Skeletal muscle satellite cell (primary cell): Measurements from ENCODE around the gene HSCB.

Experiments
- H3K27me3 ChIP-seq: 2 replicates; pipeline ENCODE4 v1.7.0; 2013; ENCODE audit warnings: low read length; ENCODE audit not compliant: control insufficient read depth, insufficient read depth
- H3K36me3 ChIP-seq: 2 replicates; pipeline ENCODE4 v1.7.0; 2013; ENCODE audit warnings: mild to moderate bottlenecking, control low read depth, low read length; ENCODE audit not compliant: insufficient read depth
- H3K4me1 ChIP-seq: 2 replicates; pipeline ENCODE4 v1.7.0; 2013; ENCODE audit warnings: low read length; ENCODE audit not compliant: control insufficient read depth, insufficient read depth
- H3K4me2 ChIP-seq: 2 replicates; pipeline ENCODE4 v1.7.0; 2013; ENCODE audit warnings: mild to moderate bottlenecking, low read length
- H3K4me3 ChIP-seq: 2 replicates; pipeline ENCODE4 v1.7.0; 2013; ENCODE audit warnings: low read length
- H3K9ac ChIP-seq: 2 replicates; pipeline ENCODE4 v1.7.0; 2013; ENCODE audit warnings: mild to moderate bottlenecking, low read depth, low read length, moderate library complexity
- H3K9me3 ChIP-seq: replicated peaks from 2 replicates; pipeline ENCODE4 v1.7.0; 2013; ENCODE audit warnings: mild to moderate bottlenecking, control low read depth, low read length

The HSCB gene

GRCh38 chr22:28772633-28773460 is 31.0 kb downstream of the HSCB start, which contains the start of gene CCDC117:
CCDC117 (plus strand) TSS chr22:28772695; CDS start chr22:28772850, 155 bp downstream.
- Histone ChIP-seq H3K9ac (peak within 1 kb of the TSS; percentile 93), H3K4me3 (peak within 1 kb of the TSS; percentile 69), H3K4me2 (peak within 1 kb of the TSS; percentile 75), H3K36me3 (peaks cover 8% of the 10 kb centered on the region), H3K4me1 (no peaks in the 10 kb centered on the region), H3K27me3 (no peaks in the 10 kb centered on the region), H3K9me3 (no peaks in the 10 kb centered on the region)

GRCh38 chr22:28773461-28773867 is 31.6 kb downstream of the HSCB start:
- H3K9me3 ChIP-seq: no peaks in the 10 kb centered on the region
- peak overlapping the region; percentile 75 for H3K4me2 ChIP-seq
- H3K9ac ChIP-seq: peak overlapping the region; percentile 93
- peak overlapping the region; percentile 69 for H3K4me3 ChIP-seq
- H3K27me3 ChIP-seq: no peaks in the 10 kb centered on the region
- H3K36me3 ChIP-seq: peaks cover 8% of the 10 kb centered on the region
- H3K4me1 ChIP-seq: no peaks in the 10 kb centered on the region

GRCh38 chr22:28774378-28774777 is 32.5 kb downstream of the HSCB start:
- no peaks in the 10 kb centered on the region for H3K27me3 ChIP-seq
- peak overlapping the region; percentile 75 for H3K4me2 ChIP-seq
- H3K4me3 ChIP-seq: no peak overlapping the region
- no peak overlapping the region for H3K9ac ChIP-seq
- H3K4me1 ChIP-seq: no peaks in the 10 kb centered on the region
- H3K36me3 ChIP-seq: peaks cover 8% of the 10 kb centered on the region
- H3K9me3 ChIP-seq: no peaks in the 10 kb centered on the region

GRCh38 chr22:28779833-28780232 is 38.0 kb downstream of the HSCB start:
- Histone ChIP-seq H3K36me3 (peaks cover 43% of the 10 kb centered on the region), H3K9me3 (no peaks in the 10 kb centered on the region), H3K4me1 (no peaks in the 10 kb centered on the region), H3K4me3 (no peak overlapping the region), H3K4me2 (no peak overlapping the region), H3K9ac (no peak overlapping the region), H3K27me3 (no peaks in the 10 kb centered on the region)

GRCh38 chr22:28780296-28780695 is 38.5 kb downstream of the HSCB start:
- no peaks in the 10 kb centered on the region for H3K4me1 ChIP-seq
- no peaks in the 10 kb centered on the region for H3K27me3 ChIP-seq
- H3K4me3 ChIP-seq: no peak overlapping the region
- no peak overlapping the region for H3K4me2 ChIP-seq
- no peak overlapping the region for H3K9ac ChIP-seq
- H3K9me3 ChIP-seq: no peaks in the 10 kb centered on the region
- H3K36me3 ChIP-seq: peaks cover 46% of the 10 kb centered on the region

- H3K9ac ChIP-seq: no peak overlapping the region
- H3K9me3 ChIP-seq: no peaks in the 10 kb centered on the region
- H3K4me1 ChIP-seq: no peaks in the 10 kb centered on the region
- no peak overlapping the region for H3K4me2 ChIP-seq
- peaks cover 69% of the 10 kb centered on the region for H3K36me3 ChIP-seq
- H3K4me3 ChIP-seq: no peak overlapping the region
- H3K27me3 ChIP-seq: no peaks in the 10 kb centered on the region
Measured at GRCh38 chr22:28783786-28784671, 42.2 kb downstream of the HSCB start.

- no peaks in the 10 kb centered on the region for H3K4me1 ChIP-seq
- H3K27me3 ChIP-seq: no peaks in the 10 kb centered on the region
- H3K9ac ChIP-seq: no peak overlapping the region
- H3K9me3 ChIP-seq: no peaks in the 10 kb centered on the region
- no peak overlapping the region for H3K4me2 ChIP-seq
- peaks cover 42% of the 10 kb centered on the region for H3K36me3 ChIP-seq
- H3K4me3 ChIP-seq: no peak overlapping the region
Measured at GRCh38 chr22:28788601-28789000, 46.8 kb downstream of the HSCB start.

- Histone ChIP-seq H3K36me3 (peaks cover 42% of the 10 kb centered on the region), H3K4me2 (no peak overlapping the region), H3K9ac (no peak overlapping the region), H3K4me3 (no peak overlapping the region), H3K9me3 (no peaks in the 10 kb centered on the region), H3K27me3 (no peaks in the 10 kb centered on the region), H3K4me1 (no peaks in the 10 kb centered on the region)
Measured at GRCh38 chr22:28791124-28791523, 49.3 kb downstream of the HSCB start.

GRCh38 chr22:28791841-28792490 is 50.1 kb downstream of the HSCB start:
- no peaks in the 10 kb centered on the region for H3K9me3 ChIP-seq
- H3K36me3 ChIP-seq: peaks cover 42% of the 10 kb centered on the region
- H3K4me1 ChIP-seq: no peaks in the 10 kb centered on the region
- no peak overlapping the region for H3K4me3 ChIP-seq
- no peaks in the 10 kb centered on the region for H3K27me3 ChIP-seq
- H3K4me2 ChIP-seq: no peak overlapping the region
- no peak overlapping the region for H3K9ac ChIP-seq

- Histone ChIP-seq H3K9ac (no peak overlapping the region), H3K9me3 (no peaks in the 10 kb centered on the region), H3K36me3 (peaks cover 42% of the 10 kb centered on the region), H3K4me3 (no peak overlapping the region), H3K4me2 (no peak overlapping the region), H3K4me1 (peaks cover under 1% of the 10 kb centered on the region), H3K27me3 (no peaks in the 10 kb centered on the region)
Measured at GRCh38 chr22:28792491-28793383, 50.9 kb downstream of the HSCB start.
